Brain microvascular endothelial cell (primary cell): ENCODE measurements around the gene DCHS1.

ENCODE experiments used
- DNase-seq: peaks from one replicate; pipeline ENCODE4 v3.0.0-alpha.2; 2020
- H3K27ac ChIP-seq: fragments of 250-450 bp; sonication (Bioruptor Pico); 2 replicates; pipeline ENCODE4 v1.5.1; 2020; ENCODE audit warnings: mild to moderate bottlenecking, moderate library complexity
- H3K27me3 ChIP-seq: fragments of 250-450 bp; sonication (Bioruptor Pico); replicated peaks from 2 replicates; pipeline ENCODE4 v1.5.1; 2020; ENCODE audit warnings: mild to moderate bottlenecking
- H3K36me3 ChIP-seq: fragments of 250-450 bp; sonication (Bioruptor Pico); replicated peaks from 2 replicates; pipeline ENCODE4 v1.5.1; 2020; ENCODE audit warnings: mild to moderate bottlenecking
- H3K4me3 ChIP-seq: 2 replicates; pipeline ENCODE4 v1.5.1; 2011; ENCODE audit warnings: low read depth, mild to moderate bottlenecking, control low read depth, low read length, moderate library complexity
- in situ Hi-C: cut with HindIII; loops from 2 replicates; pipeline ENCODE4 v1.10.0; 2017; ENCODE audit warnings: low sequenced_read_pairs, low pct_ligation_motif_present
- TF ChIP-seq, protein P1 (sequence below): IDR thresholded peaks from 2 replicates; pipeline ENCODE4 v1.5.1; 2011; ENCODE audit warnings: low read depth, mild to moderate bottlenecking, moderate library complexity, low read length, control low read depth, inconsistent platforms; ENCODE audit errors: missing control alignments

DCHS1 gene

DNA sequence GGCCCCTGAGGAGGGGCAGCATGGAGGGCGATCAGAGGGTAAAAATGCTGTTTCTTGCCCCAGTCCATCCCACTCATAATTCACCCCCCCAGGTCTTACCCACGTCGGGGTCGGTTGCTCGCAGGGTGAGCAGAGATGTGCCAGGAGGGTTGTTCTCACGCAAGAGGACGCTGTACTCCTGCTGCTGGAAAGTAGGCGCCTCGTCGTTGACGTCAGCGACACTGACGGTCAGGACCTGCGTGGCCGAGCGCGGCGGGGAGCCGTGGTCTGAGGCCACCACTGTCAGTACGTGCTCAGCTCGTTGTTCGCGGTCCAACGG, 26.1 kb downstream of the DCHS1 start:
- H3K36me3 ChIP-seq: no peaks in the 10 kb centered on the region
- in situ Hi-C loops: no loop called here
- no peak overlapping the region for H3K27ac ChIP-seq
- no peaks in the 10 kb centered on the region for H3K27me3 ChIP-seq
- no peak overlapping the region for H3K4me3 ChIP-seq
- no peak for DNase-seq
- TF ChIP-seq, protein P1, sequence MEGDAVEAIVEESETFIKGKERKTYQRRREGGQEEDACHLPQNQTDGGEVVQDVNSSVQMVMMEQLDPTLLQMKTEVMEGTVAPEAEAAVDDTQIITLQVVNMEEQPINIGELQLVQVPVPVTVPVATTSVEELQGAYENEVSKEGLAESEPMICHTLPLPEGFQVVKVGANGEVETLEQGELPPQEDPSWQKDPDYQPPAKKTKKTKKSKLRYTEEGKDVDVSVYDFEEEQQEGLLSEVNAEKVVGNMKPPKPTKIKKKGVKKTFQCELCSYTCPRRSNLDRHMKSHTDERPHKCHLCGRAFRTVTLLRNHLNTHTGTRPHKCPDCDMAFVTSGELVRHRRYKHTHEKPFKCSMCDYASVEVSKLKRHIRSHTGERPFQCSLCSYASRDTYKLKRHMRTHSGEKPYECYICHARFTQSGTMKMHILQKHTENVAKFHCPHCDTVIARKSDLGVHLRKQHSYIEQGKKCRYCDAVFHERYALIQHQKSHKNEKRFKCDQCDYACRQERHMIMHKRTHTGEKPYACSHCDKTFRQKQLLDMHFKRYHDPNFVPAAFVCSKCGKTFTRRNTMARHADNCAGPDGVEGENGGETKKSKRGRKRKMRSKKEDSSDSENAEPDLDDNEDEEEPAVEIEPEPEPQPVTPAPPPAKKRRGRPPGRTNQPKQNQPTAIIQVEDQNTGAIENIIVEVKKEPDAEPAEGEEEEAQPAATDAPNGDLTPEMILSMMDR: no peak

DNA sequence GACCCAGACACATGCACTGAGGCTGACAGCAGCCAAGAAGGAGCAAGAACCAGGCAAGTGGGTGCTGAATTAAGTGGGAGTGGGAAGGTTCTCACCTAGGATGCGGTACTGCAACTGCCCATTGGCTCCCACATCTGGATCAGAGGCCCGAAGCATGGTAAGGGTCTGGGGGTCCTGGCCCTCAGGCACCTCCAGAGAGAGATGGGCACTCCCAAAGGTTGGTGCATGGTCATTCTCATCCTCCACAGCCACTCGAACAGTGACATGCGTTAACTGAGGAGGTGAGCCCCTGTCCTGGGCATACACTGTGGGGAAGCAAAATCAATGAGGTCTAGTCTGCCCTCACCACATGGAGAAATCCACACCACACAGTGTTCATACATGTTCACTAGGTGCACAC, 27.1 kb downstream of the DCHS1 start:
- in situ Hi-C loops: no loop called here
- Histone ChIP-seq H3K36me3 (no peaks in the 10 kb centered on the region), H3K4me3 (no peak overlapping the region)

DNA sequence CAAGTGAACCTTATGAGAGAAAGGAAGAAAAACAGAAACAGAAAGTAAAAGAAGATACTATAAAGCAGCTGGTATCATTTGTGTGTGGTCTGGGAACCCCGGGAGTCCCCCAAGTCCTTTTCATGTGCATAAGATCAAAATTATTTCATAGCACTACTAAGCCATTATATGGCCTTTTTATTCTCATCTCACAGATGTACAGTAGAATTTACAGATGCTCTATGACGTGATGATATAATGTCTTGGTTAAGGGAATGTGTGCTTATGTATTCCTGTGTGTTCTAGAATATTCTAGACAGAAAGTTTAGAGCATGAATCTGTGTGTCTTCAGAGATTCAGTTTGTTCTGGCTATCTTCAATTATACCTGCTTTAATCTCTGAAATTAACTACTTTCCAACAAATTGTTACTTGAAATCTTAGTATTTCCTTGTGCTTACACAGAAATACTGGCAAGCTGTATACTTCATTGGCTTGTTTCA, 27.8 kb downstream of the DCHS1 start:
- DNase-seq: no peak
- no peak overlapping the region for H3K27ac ChIP-seq

More for the DNA sequence above, 27.1 kb downstream of the DCHS1 start:
- Histone ChIP-seq H3K27me3 (no peaks in the 10 kb centered on the region), H3K27ac (no peak overlapping the region)
- TF ChIP-seq, protein P1: no peak
- no peak for DNase-seq

DNA sequence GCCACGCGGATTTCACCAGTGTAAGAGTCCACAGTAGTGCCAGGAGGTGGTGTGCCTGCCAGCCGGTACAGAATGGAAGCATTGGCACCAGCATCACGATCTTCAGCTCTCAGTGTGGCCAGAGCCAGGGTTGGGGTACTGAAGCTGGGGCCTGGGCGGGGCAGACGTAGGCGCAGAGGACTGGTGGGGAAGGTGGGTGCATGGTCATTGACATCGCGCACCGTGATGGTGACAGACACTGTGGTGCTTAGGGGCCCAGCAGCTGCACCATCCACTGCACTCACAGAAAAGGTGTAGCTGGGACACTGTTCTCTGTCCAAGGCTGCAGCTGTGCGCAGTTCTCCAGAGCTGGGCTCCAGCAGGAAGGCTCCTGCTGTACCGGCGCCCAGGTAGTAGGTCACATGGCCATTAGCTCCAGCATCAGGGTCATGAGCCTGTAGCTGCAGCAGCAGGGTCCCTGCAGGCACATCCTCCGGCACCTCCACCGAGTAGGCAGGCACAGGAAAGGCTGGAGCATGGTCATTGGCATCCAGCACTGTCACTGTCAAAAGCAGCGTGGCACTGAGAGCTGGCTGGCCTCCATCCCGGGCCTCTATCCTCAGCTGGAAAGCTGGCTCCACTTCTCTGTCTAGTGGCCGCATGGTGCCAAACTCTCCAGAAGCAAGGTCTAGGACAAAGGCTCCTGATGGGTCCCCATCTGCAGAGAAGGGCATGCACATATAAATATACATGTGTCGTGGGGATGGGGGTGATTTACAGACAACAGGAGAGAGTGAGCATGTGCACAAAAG, 28.4 kb downstream of the DCHS1 start:
- no peaks in the 10 kb centered on the region for H3K36me3 ChIP-seq
- TF ChIP-seq, protein P1: no peak

More for the DNA sequence above, 27.8 kb downstream of the DCHS1 start:
- TF ChIP-seq, protein P1: no peak
- no peaks in the 10 kb centered on the region for H3K36me3 ChIP-seq
- H3K4me3 ChIP-seq: no peak overlapping the region
- in situ Hi-C loops: no loop called here
- no peaks in the 10 kb centered on the region for H3K27me3 ChIP-seq

DNA sequence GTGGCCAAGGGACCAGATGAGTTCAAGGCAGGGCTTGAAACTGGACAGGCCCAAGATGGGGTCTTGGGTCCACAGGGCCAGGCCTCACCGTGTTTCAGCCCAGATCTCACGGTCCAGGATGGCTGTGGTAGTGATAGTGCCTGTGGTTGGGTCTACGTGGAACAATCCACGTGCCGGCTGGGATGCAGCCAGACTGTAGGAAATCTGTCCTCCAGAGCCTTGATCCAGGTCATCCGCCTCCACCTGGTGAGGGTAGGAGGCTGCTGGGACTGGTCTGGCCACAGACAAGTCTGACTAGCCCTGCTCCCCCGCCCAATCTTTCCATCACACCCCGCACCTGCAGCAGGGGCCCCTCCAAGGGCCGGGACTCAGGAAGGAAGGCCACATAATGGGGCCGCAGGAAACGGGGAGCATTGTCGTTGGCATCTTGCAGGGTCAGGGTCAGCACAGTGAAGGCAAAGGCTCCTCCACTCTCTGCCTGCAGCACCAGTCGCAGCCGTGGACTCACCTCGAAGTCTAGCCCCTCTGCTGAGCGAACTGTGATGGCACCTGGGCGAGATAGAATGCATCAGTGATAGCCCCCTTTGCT, 29.7 kb downstream of the DCHS1 start:
- in situ Hi-C loops: no loop called here
- H3K27me3 ChIP-seq: no peaks in the 10 kb centered on the region
- H3K4me3 ChIP-seq: no peak overlapping the region
- no peaks in the 10 kb centered on the region for H3K36me3 ChIP-seq
- TF ChIP-seq, protein P1: no peak
- DNase-seq: no peak
- no peak overlapping the region for H3K27ac ChIP-seq

More for the DNA sequence above, 28.4 kb downstream of the DCHS1 start:
- Histone ChIP-seq H3K27me3 (no peaks in the 10 kb centered on the region), H3K4me3 (no peak overlapping the region), H3K27ac (no peak overlapping the region)
- in situ Hi-C loops: no loop called here
- DNase-seq: no peak
